ENCODE results near the gene GDF2. TPM values are rescaled to one million over a fixed set of nuclear protein-coding genes. Genes with fewer than 3 reads are reported as not detected.

Gene GDF2
- total RNA-seq, 1 donor from 2014 or later: not detected

- no peaks in the 10 kb centered on the region for H3K4me1 Mint-ChIP-seq
- H3K4me3 Mint-ChIP-seq: no peak overlapping the region
- DNase-seq (ENCODE audit: low spot score in 2 of 2, unreplicated experiment in 2 of 2): no peak
- no peak overlapping the region for H3K27ac Mint-ChIP-seq
- no peak for TF ChIP-seq CTCF (IDR thresholded peaks at IDR 0.05; ENCODE audit: unreplicated experiment)
- no peaks in the 10 kb centered on the region for H3K9me3 Mint-ChIP-seq
- no peaks in the 10 kb centered on the region for H3K36me3 Mint-ChIP-seq
- no peaks in the 10 kb centered on the region for H3K27me3 Mint-ChIP-seq (ENCODE audit: low read depth)
Measured at GRCh38 chr10:47360419-47361040, 38.3 kb downstream of the GDF2 start.

DNA sequence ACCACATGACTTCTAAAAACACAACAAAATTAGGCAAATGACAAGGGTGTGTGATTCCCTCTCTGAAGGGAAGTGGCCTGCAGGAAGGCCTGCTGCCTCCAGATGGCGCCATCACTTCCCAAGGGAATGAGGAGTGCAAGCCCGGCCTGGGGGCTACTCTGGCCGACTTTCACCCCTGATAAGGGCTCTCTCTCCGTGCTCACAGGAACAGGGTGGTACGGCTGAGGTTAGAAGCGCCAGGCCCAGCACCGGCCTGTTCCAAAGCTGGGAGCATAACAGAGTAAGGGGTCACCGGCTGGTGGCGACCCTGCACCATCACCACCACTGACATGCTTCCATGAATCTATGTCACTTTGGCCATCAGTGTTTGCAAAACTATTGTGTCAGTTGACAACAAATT, 39.0 kb downstream of the GDF2 start:
- Mint-ChIP-seq H3K9me3 (no peaks in the 10 kb centered on the region), H3K4me1 (no peaks in the 10 kb centered on the region), H3K27me3 (ENCODE audit: low read depth) (no peaks in the 10 kb centered on the region), H3K4me3 (no peak overlapping the region), H3K27ac (no peak overlapping the region), H3K36me3 (no peaks in the 10 kb centered on the region)
- DNase-seq (ENCODE audit: low spot score in 2 of 2, unreplicated experiment in 2 of 2): no peak
- peak; percentile 49 for TF ChIP-seq CTCF (IDR thresholded peaks at IDR 0.05; ENCODE audit: unreplicated experiment)

GRCh38 chr10:47362199-47362598, 39.9 kb downstream of the GDF2 start:
- Mint-ChIP-seq H3K9me3 (no peaks in the 10 kb centered on the region), H3K4me1 (no peaks in the 10 kb centered on the region)

GRCh38 chr10:47363781-47364180, 41.5 kb downstream of the GDF2 start:
- H3K4me3 Mint-ChIP-seq: no peak overlapping the region
- TF ChIP-seq CTCF (IDR thresholded peaks at IDR 0.05; ENCODE audit: unreplicated experiment): no peak
- DNase-seq (ENCODE audit: low spot score in 2 of 2, unreplicated experiment in 2 of 2): no peak
- no peak overlapping the region for H3K27ac Mint-ChIP-seq
- no peaks in the 10 kb centered on the region for H3K36me3 Mint-ChIP-seq
- H3K9me3 Mint-ChIP-seq: no peaks in the 10 kb centered on the region
- peaks cover 2% of the 10 kb centered on the region for H3K4me1 Mint-ChIP-seq
- no peaks in the 10 kb centered on the region for H3K27me3 Mint-ChIP-seq (ENCODE audit: low read depth)

More at GRCh38 chr10:47362199-47362598, 39.9 kb downstream of the GDF2 start:
- no peak for TF ChIP-seq CTCF (IDR thresholded peaks at IDR 0.05; ENCODE audit: unreplicated experiment)
- Mint-ChIP-seq H3K4me3 (no peak overlapping the region), H3K27me3 (ENCODE audit: low read depth) (no peaks in the 10 kb centered on the region), H3K36me3 (no peaks in the 10 kb centered on the region), H3K27ac (no peak overlapping the region)
- DNase-seq (ENCODE audit: low spot score in 2 of 2, unreplicated experiment in 2 of 2): no peak

DNA sequence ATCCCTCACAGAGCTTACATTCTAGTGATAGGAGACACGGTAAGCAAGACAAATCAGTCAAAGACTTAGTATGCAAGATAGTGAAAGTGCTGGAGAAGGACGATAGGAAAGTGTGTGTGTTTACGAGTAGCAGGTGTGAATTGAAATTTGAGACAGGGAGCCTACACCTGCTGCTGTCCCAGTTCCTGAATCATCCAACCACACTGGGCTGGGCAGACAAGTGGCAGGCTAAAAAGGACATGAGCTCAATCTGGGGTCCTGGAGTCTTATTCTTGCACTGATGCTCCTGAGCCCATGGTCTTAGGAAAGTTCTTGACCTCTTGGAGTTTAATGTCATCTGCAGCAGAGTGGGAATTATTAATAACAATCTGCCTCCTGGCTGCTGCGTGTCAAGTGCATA, 42.1 kb downstream of the GDF2 start:
- Mint-ChIP-seq H3K27ac (no peak overlapping the region), H3K36me3 (no peaks in the 10 kb centered on the region), H3K4me3 (no peak overlapping the region), H3K4me1 (peaks cover 2% of the 10 kb centered on the region), H3K9me3 (no peaks in the 10 kb centered on the region), H3K27me3 (ENCODE audit: low read depth) (no peaks in the 10 kb centered on the region)
- no peak for DNase-seq (ENCODE audit: low spot score in 2 of 2, unreplicated experiment in 2 of 2)
- no peak for TF ChIP-seq CTCF (IDR thresholded peaks at IDR 0.05; ENCODE audit: unreplicated experiment)

GRCh38 chr10:47364911-47365310, 42.7 kb downstream of the GDF2 start:
- TF ChIP-seq CTCF (IDR thresholded peaks at IDR 0.05; ENCODE audit: unreplicated experiment): no peak
- H3K4me1 Mint-ChIP-seq: peaks cover 2% of the 10 kb centered on the region
- H3K27me3 Mint-ChIP-seq (ENCODE audit: low read depth): no peaks in the 10 kb centered on the region
- H3K27ac Mint-ChIP-seq: no peak overlapping the region
- H3K36me3 Mint-ChIP-seq: no peaks in the 10 kb centered on the region
- no peak overlapping the region for H3K4me3 Mint-ChIP-seq
- H3K9me3 Mint-ChIP-seq: no peaks in the 10 kb centered on the region
- no peak for DNase-seq (ENCODE audit: low spot score in 2 of 2, unreplicated experiment in 2 of 2)
